HCT116 (cell line): ENCODE measurements around the gene CTCF.

Experiments used
- CEBPB ChIP-seq: IDR thresholded peaks from 2 replicates; pipeline ENCODE4 v1.6.1; 2012; ENCODE audit warnings: low read depth
- EZH2 ChIP-seq: fragments of 200-600 bp; sonication (generic); IDR thresholded peaks from 2 replicates; pipeline ENCODE4 v1.6.1; 2017; ENCODE audit warnings: antibody characterized with exemption, mixed run types
- MAX ChIP-seq: IDR thresholded peaks from 2 replicates; pipeline ENCODE4 v1.6.1; 2012
- SP1 ChIP-seq: IDR thresholded peaks from 2 replicates; pipeline ENCODE4 v1.6.1; 2012; ENCODE audit warnings: low read depth

- no peak for TF ChIP-seq MAX
- no peak for TF ChIP-seq SP1
- TF ChIP-seq CEBPB = no peak
- TF ChIP-seq EZH2 = no peak
Measured at GRCh38 chr16:67673712-67674580, 111.6 kb downstream of the CTCF start.
